Glomerular endothelial cell (primary cell): ENCODE results near the gene GSK3A. TPM values are rescaled to one million over a fixed set of nuclear protein-coding genes. Genes with fewer than 3 reads are reported as not detected.

Experiments
- total RNA-seq: library from RNA; depleted of rRNA; stranded (reverse); fragments of >200 nt; gene quantifications from 2 replicates; pipeline ENCODE4 v1.2.3, GENCODE V29; 2015

GSK3A gene
- total RNA-seq, 1 donor from 2014 or later: 36.5 TPM

Other genes starting within 250 kb of the GSK3A start
- 0.06 TPM in 1 of 2 replicates, not detected in the other for gene ATP1A3, start 248.4 kb downstream of the GSK3A start, total RNA-seq
- 0.23 TPM in 1 of 2 replicates, not detected in the other for gene GRIK5, start 172.4 kb downstream of the GSK3A start, total RNA-seq
- gene ZNF574, start 166.4 kb downstream of the GSK3A start, total RNA-seq: 16.2 and 20.4 TPM in 2 replicates
- 7.4 and 10.7 TPM in 2 replicates for gene POU2F2, start 110.2 kb downstream of the GSK3A start, total RNA-seq
- gene DEDD2, start 24.9 kb downstream of the GSK3A start, total RNA-seq: 34.5 and 35.9 TPM in 2 replicates
- 6.2 and 10.4 TPM in 2 replicates for gene ZNF526, start 22.3 kb downstream of the GSK3A start, total RNA-seq
- 56.6 and 57.4 TPM in 2 replicates for gene ERF, start 12.5 kb upstream of the GSK3A start, total RNA-seq
- gene CIC, start 26.6 kb upstream of the GSK3A start, total RNA-seq: 68.8 and 80.2 TPM in 2 replicates
- gene PRR19, start 59.5 kb upstream of the GSK3A start, total RNA-seq: 0.10 and 1.8 TPM in 2 replicates
- 39.5 and 45.0 TPM in 2 replicates for gene PAFAH1B3, start 60.0 kb upstream of the GSK3A start, total RNA-seq
- 0.29 TPM in 1 of 2 replicates, not detected in the other for gene TMEM145, start 70.7 kb upstream of the GSK3A start, total RNA-seq
- 69.2 and 81.6 TPM in 2 replicates for gene MEGF8, start 83.0 kb upstream of the GSK3A start, total RNA-seq
- not detected in 2 replicates for gene CNFN, start 147.7 kb upstream of the GSK3A start, total RNA-seq
- 9.3 and 10.7 TPM in 2 replicates for gene LIPE, start 184.8 kb upstream of the GSK3A start, total RNA-seq
- gene CXCL17, start 200.3 kb upstream of the GSK3A start, total RNA-seq: not detected in 2 replicates